Left ventricle myocardium superior (tissue), 1 donor: ENCODE measurements around the gene GJA4. TPM values are rescaled to one million over a fixed set of nuclear protein-coding genes. Genes with fewer than 3 reads are reported as not detected.
"Not testable (repeated sequence)": the region's sequence is repeated elsewhere in the genome, so short reads cannot be mapped to it uniquely, and the experiment has no call there.

Source experiments
- ATAC-seq: fragments of 200-7000 bp; cut with Tn5 transposase; one replicate; pipeline ENCODE4 v1.9.1; 2020; ENCODE audit warnings: mild to moderate bottlenecking, moderate library complexity
- DNase-seq: peaks from one replicate; pipeline ENCODE4 v3.0.0-alpha.2; 2020
- intact Hi-C: fragments of 100-400 bp; cut with micrococcal nuclease; formaldehyde crosslinking; loops from one replicate; pipeline ENCODE4 v1.11.0; 2022
- total RNA-seq: library from RNA; stranded (reverse); fragmentation: NEBNext Ultra II Directional; extraction: Animal tissue kit (Norgen Biotek cat#: 25700); gene quantifications from one replicate; pipeline ENCODE4 v1.2.1, GENCODE V29; 2021
- donor health status: DM: no; HTN: yes; CAD: no; lungs with severe emphysema.

Gene GJA4
- total RNA-seq, 1 donor from 2014 or later, result 19.1 TPM

DNA sequence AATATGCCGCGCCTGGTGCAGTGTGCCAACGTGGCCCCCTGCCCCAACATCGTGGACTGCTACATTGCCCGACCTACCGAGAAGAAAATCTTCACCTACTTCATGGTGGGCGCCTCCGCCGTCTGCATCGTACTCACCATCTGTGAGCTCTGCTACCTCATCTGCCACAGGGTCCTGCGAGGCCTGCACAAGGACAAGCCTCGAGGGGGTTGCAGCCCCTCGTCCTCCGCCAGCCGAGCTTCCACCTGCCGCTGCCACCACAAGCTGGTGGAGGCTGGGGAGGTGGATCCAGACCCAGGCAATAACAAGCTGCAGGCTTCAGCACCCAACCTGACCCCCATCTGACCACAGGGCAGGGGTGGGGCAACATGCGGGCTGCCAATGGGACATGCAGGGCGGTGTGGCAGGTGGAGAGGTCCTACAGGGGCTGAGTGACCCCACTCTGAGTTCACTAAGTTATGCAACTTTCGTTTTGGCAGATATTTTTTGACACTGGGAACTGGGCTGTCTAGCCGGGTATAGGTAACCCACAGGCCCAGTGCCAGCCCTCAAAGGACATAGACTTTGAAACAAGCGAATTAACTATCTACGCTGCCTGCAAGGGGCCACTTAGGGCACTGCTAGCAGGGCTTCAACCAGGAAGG, 7.4 kb upstream of the GJA4 start:
- intact Hi-C loops, result loop anchor here (5.0 kb wide), 1 partner anchor 67 kb away; no protein-coding TSS in a partner anchor
- DNase-seq (no peak), ATAC-seq (no peak)

DNA sequence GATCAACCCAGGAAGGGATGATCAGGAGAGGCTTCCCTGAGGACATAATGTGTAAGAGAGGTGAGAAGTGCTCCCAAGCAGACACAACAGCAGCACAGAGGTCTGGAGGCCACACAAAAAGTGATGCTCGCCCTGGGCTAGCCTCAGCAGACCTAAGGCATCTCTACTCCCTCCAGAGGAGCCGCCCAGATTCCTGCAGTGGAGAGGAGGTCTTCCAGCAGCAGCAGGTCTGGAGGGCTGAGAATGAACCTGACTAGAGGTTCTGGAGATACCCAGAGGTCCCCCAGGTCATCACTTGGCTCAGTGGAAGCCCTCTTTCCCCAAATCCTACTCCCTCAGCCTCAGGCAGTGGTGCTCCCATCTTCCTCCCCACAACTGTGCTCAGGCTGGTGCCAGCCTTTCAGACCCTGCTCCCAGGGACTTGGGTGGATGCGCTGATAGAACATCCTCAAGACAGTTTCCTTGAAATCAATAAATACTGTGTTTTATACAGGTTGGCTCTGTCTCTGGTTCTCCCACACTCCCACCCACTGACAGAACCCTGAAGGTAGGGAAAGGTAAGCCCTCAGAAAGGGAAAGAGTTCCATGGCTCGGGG, 6.8 kb upstream of the GJA4 start:
- no peak for ATAC-seq
- no peak for DNase-seq
- intact Hi-C loops, result loop anchor here (5.0 kb wide), 1 partner anchor 66 kb away; no protein-coding TSS in a partner anchor

GRCh38 chr1:34786521-34787325, 6.1 kb upstream of the GJA4 start:
- DNase-seq (peak; percentile 76), ATAC-seq (peak; percentile 78)
- intact Hi-C loops, result loop anchor here (5.0 kb wide), 1 partner anchor 66 kb away; no protein-coding TSS in a partner anchor

DNA sequence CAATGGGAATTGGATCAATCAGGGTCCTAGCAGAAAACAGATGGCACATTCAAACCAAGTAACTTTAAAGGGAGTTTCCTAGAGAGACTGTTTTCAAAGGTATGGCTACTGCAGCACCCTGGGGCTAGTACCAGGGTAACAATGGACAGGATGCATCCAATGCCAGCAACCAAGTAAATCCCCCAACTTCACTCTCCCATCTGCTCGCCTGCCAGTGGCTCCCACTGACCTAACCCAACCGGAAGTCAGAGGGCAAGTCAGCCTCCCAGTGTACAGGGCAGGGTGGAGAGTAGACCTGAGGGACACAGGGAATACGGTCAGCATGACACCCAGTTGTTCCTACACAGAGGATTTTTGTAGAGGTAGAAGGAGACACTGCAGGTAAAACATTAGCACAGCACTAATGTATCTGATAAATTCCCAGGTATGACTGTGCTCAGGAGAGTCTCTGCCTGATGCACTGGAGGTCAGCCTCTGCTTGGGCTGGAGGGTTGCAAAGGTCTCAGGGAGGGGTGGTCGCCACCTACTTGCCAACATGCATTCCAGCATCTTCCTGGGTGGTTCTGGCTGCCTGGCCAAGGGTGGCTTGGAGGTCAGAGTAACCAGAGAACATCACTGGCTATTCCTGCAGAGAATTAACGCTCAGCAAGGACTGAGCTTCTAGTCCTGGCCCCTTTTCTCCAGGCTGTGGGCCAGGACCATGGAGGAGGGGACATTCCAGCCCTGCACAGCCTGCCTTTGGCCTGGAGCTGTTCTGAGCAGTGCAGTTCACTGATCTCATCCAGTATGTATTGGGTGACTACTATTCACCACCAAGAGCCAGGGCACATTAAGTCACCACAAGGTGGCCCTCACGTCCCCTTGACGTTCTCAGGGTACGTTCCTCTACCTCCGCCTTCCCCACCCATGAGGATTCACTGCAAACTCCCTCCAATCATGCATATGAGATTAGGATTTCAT, 5.1 kb upstream of the GJA4 start:
- DNase-seq, result no peak
- intact Hi-C loops, result loop anchor here (5.0 kb wide), 1 partner anchor 65 kb away; no protein-coding TSS in a partner anchor
- peak; percentile 26 for ATAC-seq

GRCh38 chr1:34790985-34791384, 1.8 kb upstream of the GJA4 start:
- intact Hi-C loops, result no loop called here
- peak; percentile 63 for DNase-seq
- peak; percentile 62 for ATAC-seq

- ATAC-seq (no peak), DNase-seq (no peak)
- intact Hi-C loops, result no loop called here
These were observed 375 bp upstream of the GJA4 start for GRCh38 chr1:34792424-34792823.

GRCh38 chr1:34794001-34794789, 1.4 kb downstream of the GJA4 start:
- no peak for DNase-seq
- intact Hi-C loops, result no loop called here
- no peak for ATAC-seq

GRCh38 chr1:34794790-34795180, 2.0 kb downstream of the GJA4 start:
- no peak for DNase-seq
- intact Hi-C loops, result no loop called here
- ATAC-seq, result no peak

DNA sequence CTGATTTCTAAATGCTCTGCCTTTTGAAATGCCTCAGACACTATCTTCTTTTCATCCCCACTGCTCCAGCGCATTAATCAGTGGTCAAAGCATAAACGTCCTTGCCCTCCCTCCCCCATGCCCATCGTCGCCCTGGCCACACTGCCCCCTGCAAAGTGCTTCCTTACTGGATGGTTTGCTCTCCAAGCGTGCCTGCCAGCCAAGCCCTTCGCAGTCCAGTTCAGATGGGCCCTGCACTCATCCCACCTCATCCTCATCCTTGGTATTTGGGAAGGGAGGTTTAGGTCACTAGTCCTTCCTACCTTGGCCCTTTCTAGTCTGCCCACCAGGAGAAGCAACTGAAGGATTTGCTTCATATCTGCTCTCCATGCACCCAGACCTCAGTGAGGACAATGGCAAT, 3.1 kb downstream of the GJA4 start:
- ATAC-seq (no peak), DNase-seq (no peak)
- intact Hi-C loops, result no loop called here

DNA sequence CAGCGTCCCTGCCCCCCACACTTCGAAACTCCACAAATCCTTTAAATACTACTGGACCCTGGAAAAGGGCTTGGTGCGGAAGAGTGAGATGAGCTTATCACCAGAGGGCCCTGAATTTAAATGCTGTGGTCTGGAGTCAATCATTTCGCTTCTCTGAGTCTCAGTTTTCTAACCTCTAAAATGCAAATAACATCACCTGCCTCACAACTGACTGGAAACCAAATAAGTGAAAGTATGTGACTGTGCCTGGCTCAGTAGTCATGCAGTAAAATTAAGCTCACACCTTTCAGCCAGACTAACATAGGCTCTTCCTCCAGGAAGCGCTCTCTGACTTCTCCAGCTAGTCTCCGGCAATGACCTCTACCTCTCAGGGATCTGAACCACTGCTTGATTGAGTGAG, 4.2 kb downstream of the GJA4 start:
- intact Hi-C loops, result no loop called here

GRCh38 chr1:34800214-34800613, 7.4 kb downstream of the GJA4 start:
- no peak for ATAC-seq
- intact Hi-C loops, result no loop called here
- no peak for DNase-seq

More for the DNA sequence above, 4.2 kb downstream of the GJA4 start:
- no peak for ATAC-seq
- no peak for DNase-seq

DNA sequence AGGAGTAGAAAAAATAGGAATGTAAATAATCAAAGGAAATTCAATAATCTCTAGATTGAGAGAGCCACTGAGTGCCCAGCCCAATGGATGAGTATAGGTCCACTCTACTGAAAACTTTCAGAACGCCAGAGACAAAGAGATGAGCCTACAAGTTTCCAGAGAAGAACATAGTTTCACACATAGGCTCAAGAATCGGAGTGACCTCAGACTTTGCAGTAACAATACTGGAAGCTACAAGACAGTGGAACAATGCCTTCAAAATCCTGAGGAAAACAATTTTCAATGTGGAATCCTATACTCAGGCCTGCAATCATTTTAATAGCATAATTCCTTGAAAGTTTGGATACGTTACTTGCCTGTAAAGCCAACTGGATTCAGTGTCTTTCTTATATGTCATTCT, 11.0 kb downstream of the GJA4 start:
- ATAC-seq (no peak), DNase-seq (no peak)
- intact Hi-C loops, result no loop called here

DNA sequence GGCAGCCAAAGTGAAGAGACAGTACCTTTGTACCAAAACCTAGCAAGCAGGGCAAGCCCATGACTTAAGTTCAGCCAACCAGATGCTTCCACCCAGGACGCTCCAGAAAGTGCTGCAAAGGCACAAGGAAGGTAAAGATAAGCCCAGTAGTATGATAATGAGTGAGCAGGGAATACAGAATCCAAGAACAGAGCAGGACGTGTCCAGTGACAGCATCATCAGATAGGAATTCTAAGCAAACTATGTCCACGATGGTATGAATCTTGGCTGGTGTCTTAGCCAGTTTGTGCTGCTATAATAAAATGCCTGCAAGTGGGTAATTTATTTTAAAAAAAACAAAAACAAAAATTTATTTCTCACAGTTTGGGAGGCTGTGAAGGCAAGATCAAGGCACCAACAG, 13.6 kb downstream of the GJA4 start:
- intact Hi-C loops, result no loop called here
- ATAC-seq (no peak), DNase-seq (no peak)

GRCh38 chr1:34808051-34808810, 15.4 kb downstream of the GJA4 start:
- no peak for ATAC-seq
- intact Hi-C loops, result no loop called here
- no peak for DNase-seq

- DNase-seq, intact Hi-C loops, ATAC-seq: not testable (repeated sequence)
These were observed 18.0 kb downstream of the GJA4 start for GRCh38 chr1:34810781-34811180.

GRCh38 chr1:34816332-34816731, 23.5 kb downstream of the GJA4 start:
- no peak for ATAC-seq
- intact Hi-C loops, result no loop called here

GRCh38 chr1:34816778-34817177, 24.0 kb downstream of the GJA4 start:
- no peak for DNase-seq
- ATAC-seq, result no peak
- intact Hi-C loops, result no loop called here

More at GRCh38 chr1:34816332-34816731, 23.5 kb downstream of the GJA4 start:
- DNase-seq, result no peak

DNA sequence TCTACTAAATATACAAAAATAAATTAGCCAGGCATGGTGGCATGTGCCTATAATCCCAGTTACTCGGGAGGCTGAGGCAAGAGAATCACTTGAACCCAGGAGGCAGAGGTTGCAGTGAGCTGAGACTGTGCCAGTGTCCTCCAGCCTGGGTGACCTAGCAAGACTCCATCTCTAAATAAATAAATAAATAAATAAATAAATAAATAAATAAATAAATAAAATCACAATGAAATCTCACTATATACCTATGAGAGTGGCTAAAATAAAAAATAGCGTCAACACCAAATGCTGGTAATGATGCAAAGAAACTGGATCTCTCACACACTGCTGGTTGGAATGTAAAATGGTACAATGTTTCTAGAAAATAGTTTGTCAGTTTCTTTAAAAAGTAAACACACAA, 26.1 kb downstream of the GJA4 start:
- intact Hi-C loops, ATAC-seq, DNase-seq: not testable (repeated sequence)
